WTC11 (cell line): Measurements from ENCODE around the gene LTBP1. TPM values are rescaled to one million over a fixed set of nuclear protein-coding genes. Genes with fewer than 3 reads are reported as not detected.

Experiments used
- ATAC-seq: fragments of 200-7000 bp; cut with Tn5 transposase; 2 replicates; pipeline ENCODE4 v1.10.0; 2021; ENCODE audit warnings: mild to moderate bottlenecking, moderate library complexity
- CTCF ChIA-PET: fragments of 300-600 bp; sonication (Branson Sonifier 250); formaldehyde crosslinking; loops from one replicate; lab custom pipeline; 2021; ENCODE audit warnings: antibody characterized with exemption; lab: Charles Lee
- POLR2A ChIA-PET: fragments of 350-600 bp; sonication (Branson Sonifier 250); formaldehyde crosslinking; loops from one replicate; lab custom pipeline; 2021; ENCODE audit warnings: antibody characterized with exemption; lab: Charles Lee
- DNase-seq: peaks from one replicate; pipeline ENCODE4 v3.0.0; 2021; ENCODE audit warnings: low spot score
- H3K27ac Mint-ChIP-seq: 2 replicates; pipeline ENCODE4 v1.8.0; 2021; ENCODE audit warnings: mixed read lengths
- H3K27me3 Mint-ChIP-seq: 2 replicates; pipeline ENCODE4 v1.8.0; 2021; ENCODE audit warnings: low read depth, mild to moderate bottlenecking, moderate library complexity, mixed read lengths
- H3K36me3 Mint-ChIP-seq: 2 replicates; pipeline ENCODE4 v1.8.0; 2021; ENCODE audit warnings: mixed read lengths
- H3K4me1 Mint-ChIP-seq: 2 replicates; pipeline ENCODE4 v1.8.0; 2022; ENCODE audit warnings: mixed read lengths
- H3K4me3 Mint-ChIP-seq: 2 replicates; pipeline ENCODE4 v1.8.0; 2021; ENCODE audit warnings: mild to moderate bottlenecking, moderate library complexity, mixed read lengths
- H3K9me3 Mint-ChIP-seq: 2 replicates; pipeline ENCODE4 v1.8.0; 2021; ENCODE audit warnings: mixed read lengths
- CBFB ChIP-seq: sonication (generic); formaldehyde crosslinking; IDR thresholded peaks from 2 replicates; pipeline ENCODE4 v1.8.1; 2022; ENCODE audit warnings: mild to moderate bottlenecking, low read depth, missing genetic modification reagents
- CREM ChIP-seq: sonication (generic); formaldehyde crosslinking; IDR thresholded peaks from 2 replicates; pipeline ENCODE4 v1.8.1; 2022; ENCODE audit warnings: mild to moderate bottlenecking, missing genetic modification reagents, moderate library complexity
- FOXK1 ChIP-seq: sonication (generic); formaldehyde crosslinking; IDR thresholded peaks from 2 replicates; pipeline ENCODE4 v1.8.0; 2022; ENCODE audit warnings: mild to moderate bottlenecking, moderate library complexity, missing genetic modification reagents
- FOXP1 ChIP-seq: sonication (generic); formaldehyde crosslinking; IDR thresholded peaks from 2 replicates; pipeline ENCODE4 v1.8.0; 2022; ENCODE audit warnings: missing genetic modification reagents, mild to moderate bottlenecking, moderate library complexity, borderline replicate concordance
- GABPB1 ChIP-seq: sonication (generic); formaldehyde crosslinking; IDR thresholded peaks from 2 replicates; pipeline ENCODE4 v1.8.1; 2023; ENCODE audit warnings: mild to moderate bottlenecking, missing genetic modification reagents
- GRHL2 ChIP-seq: fragments of 250-450 bp; sonication (Bioruptor Pico); IDR thresholded peaks from 2 replicates; pipeline ENCODE4 v1.8.0; 2022; ENCODE audit warnings: mild to moderate bottlenecking, moderate library complexity; ENCODE audit not compliant: insufficient replicate concordance, severe bottlenecking
- GTF2I ChIP-seq: fragments of 250-450 bp; sonication (Bioruptor Pico); conservative IDR thresholded peaks from 2 replicates; pipeline ENCODE4 v1.4.0; 2021; ENCODE audit warnings: mild to moderate bottlenecking
- HMGA2 ChIP-seq: fragments of 250-450 bp; sonication (Bioruptor Pico); IDR thresholded peaks from 2 replicates; pipeline ENCODE4 v1.4.0; 2021; ENCODE audit warnings: mild to moderate bottlenecking, moderate library complexity
- MYBL2 ChIP-seq: sonication (generic); formaldehyde crosslinking; IDR thresholded peaks from 2 replicates; pipeline ENCODE4 v1.8.1; 2023; ENCODE audit warnings: mild to moderate bottlenecking, moderate library complexity, missing genetic modification reagents
- NFATC4 ChIP-seq: fragments of 250-450 bp; sonication (Bioruptor Pico); IDR thresholded peaks from 2 replicates; pipeline ENCODE4 v1.9.0; 2021; ENCODE audit warnings: mild to moderate bottlenecking
- NR2C2 ChIP-seq: sonication (generic); formaldehyde crosslinking; IDR thresholded peaks from 2 replicates; pipeline ENCODE4 v1.8.0; 2022; ENCODE audit warnings: mild to moderate bottlenecking, missing genetic modification reagents
- OVOL2 ChIP-seq: fragments of 250-450 bp; sonication (Bioruptor Pico); IDR thresholded peaks from 2 replicates; pipeline ENCODE4 v1.9.0; 2021; ENCODE audit warnings: mild to moderate bottlenecking, borderline replicate concordance
- PRRX2 ChIP-seq: fragments of 250-450 bp; sonication (Bioruptor Pico); IDR thresholded peaks from 2 replicates; pipeline ENCODE4 v1.8.0; 2021; ENCODE audit warnings: mild to moderate bottlenecking
- SMAD3 ChIP-seq: sonication (generic); formaldehyde crosslinking; IDR thresholded peaks from 2 replicates; pipeline ENCODE4 v1.8.0; 2022; ENCODE audit warnings: missing genetic modification reagents, mild to moderate bottlenecking, borderline replicate concordance
- SMAD4 ChIP-seq: sonication (generic); formaldehyde crosslinking; IDR thresholded peaks from 2 replicates; pipeline ENCODE4 v1.8.0; 2022; ENCODE audit warnings: mild to moderate bottlenecking, missing genetic modification reagents
- SP1 ChIP-seq: sonication (generic); formaldehyde crosslinking; conservative IDR thresholded peaks from 2 replicates; pipeline ENCODE4 v1.8.1; 2022; ENCODE audit warnings: missing genetic modification reagents
- TEAD4 ChIP-seq: sonication (generic); formaldehyde crosslinking; IDR thresholded peaks from 2 replicates; pipeline ENCODE4 v1.8.0; 2022; ENCODE audit warnings: mild to moderate bottlenecking, missing genetic modification reagents
- ZNF263 ChIP-seq: sonication (generic); formaldehyde crosslinking; IDR thresholded peaks from 2 replicates; pipeline ENCODE4 v1.8.1; 2022; ENCODE audit warnings: low read depth, mild to moderate bottlenecking, moderate library complexity, missing genetic modification reagents
- ZNF396 ChIP-seq: fragments of 250-450 bp; sonication (Bioruptor Pico); IDR thresholded peaks from 2 replicates; pipeline ENCODE4 v1.8.0; 2021; ENCODE audit warnings: mild to moderate bottlenecking, moderate library complexity, borderline replicate concordance
- ZNF423 ChIP-seq: fragments of 250-450 bp; sonication (Bioruptor Pico); IDR thresholded peaks from 2 replicates; pipeline ENCODE4 v2.1.2; 2022; ENCODE audit warnings: mild to moderate bottlenecking, moderate library complexity
- total RNA-seq: library from RNA; stranded (reverse); gene quantifications from 3 replicates; pipeline ENCODE4 v1.2.3, GENCODE V29; 2021
- TF ChIP-seq, protein P1 (sequence below): sonication (generic); formaldehyde crosslinking; IDR thresholded peaks from 2 replicates; pipeline ENCODE4 v1.8.1; 2022; ENCODE audit warnings: mild to moderate bottlenecking, missing genetic modification reagents, moderate library complexity, borderline replicate concordance
- TF ChIP-seq, protein P2 (sequence below): sonication (generic); formaldehyde crosslinking; IDR thresholded peaks from 2 replicates; pipeline ENCODE4 v1.8.1; 2023; ENCODE audit warnings: mild to moderate bottlenecking, missing genetic modification reagents
- TF ChIP-seq, protein P3 (sequence below): sonication (generic); formaldehyde crosslinking; conservative IDR thresholded peaks from 2 replicates; pipeline ENCODE4 v1.8.1; 2023; ENCODE audit warnings: mild to moderate bottlenecking, low read depth, missing genetic modification reagents, moderate library complexity
- TF ChIP-seq, protein P4 (sequence below): sonication (generic); formaldehyde crosslinking; IDR thresholded peaks from 2 replicates; pipeline ENCODE4 v1.8.1; 2022; ENCODE audit warnings: low read depth, mild to moderate bottlenecking, moderate library complexity, missing genetic modification reagents, borderline replicate concordance
- TF ChIP-seq, protein P5 (sequence below): sonication (generic); formaldehyde crosslinking; IDR thresholded peaks from 2 replicates; pipeline ENCODE4 v1.8.1; 2023; ENCODE audit warnings: mild to moderate bottlenecking, missing genetic modification reagents, moderate library complexity
- TF ChIP-seq, protein P6 (sequence below): sonication (generic); formaldehyde crosslinking; IDR thresholded peaks from 2 replicates; pipeline ENCODE4 v1.8.1; 2022; ENCODE audit warnings: mild to moderate bottlenecking, moderate library complexity, missing genetic modification reagents

Gene LTBP1
- total RNA-seq, 1 experiment from 2014 or later = 33.6 TPM

DNA sequence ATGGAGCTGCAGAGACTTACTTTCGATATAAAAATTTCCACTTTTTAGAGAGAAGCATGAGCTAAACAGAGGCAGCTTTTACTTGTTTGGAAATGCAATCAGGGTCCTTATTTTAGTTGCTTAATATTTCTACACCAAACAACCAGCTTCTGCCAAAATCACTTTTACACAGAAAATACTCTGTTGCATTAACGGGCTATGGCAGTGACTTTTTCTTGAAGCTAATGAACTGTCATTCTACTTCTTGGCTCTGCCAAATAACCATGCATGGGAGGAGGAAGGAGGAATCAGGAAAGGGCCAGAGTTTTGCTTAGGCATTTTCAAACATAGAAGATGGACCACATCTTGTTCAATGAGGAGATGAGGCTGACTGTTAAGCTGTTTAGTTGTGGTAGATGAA, 23.6 kb upstream of the LTBP1 start:
- Mint-ChIP-seq H3K27me3 (no peaks in the 10 kb centered on the region), H3K27ac (no peak overlapping the region)
- no peak for ATAC-seq
- DNase-seq = no peak
- no peak for TF ChIP-seq FOXK1 (CRISPR knock-in tag)
- no peak for TF ChIP-seq NR2C2 (CRISPR knock-in tag)
- TF ChIP-seq, protein P1, sequence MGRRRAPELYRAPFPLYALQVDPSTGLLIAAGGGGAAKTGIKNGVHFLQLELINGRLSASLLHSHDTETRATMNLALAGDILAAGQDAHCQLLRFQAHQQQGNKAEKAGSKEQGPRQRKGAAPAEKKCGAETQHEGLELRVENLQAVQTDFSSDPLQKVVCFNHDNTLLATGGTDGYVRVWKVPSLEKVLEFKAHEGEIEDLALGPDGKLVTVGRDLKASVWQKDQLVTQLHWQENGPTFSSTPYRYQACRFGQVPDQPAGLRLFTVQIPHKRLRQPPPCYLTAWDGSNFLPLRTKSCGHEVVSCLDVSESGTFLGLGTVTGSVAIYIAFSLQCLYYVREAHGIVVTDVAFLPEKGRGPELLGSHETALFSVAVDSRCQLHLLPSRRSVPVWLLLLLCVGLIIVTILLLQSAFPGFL (CRISPR knock-in tag) = no peak
- no peak for TF ChIP-seq SP1 (CRISPR knock-in tag)
- TF ChIP-seq MYBL2 = no peak
- TF ChIP-seq CREM = no peak
- no peak for TF ChIP-seq GABPB1
- no peak for TF ChIP-seq SMAD4 (CRISPR knock-in tag)
- TF ChIP-seq, all 79 proteins: peak for 0
- Mint-ChIP-seq H3K4me1 (peaks cover 14% of the 10 kb centered on the region), H3K4me3 (no peak overlapping the region), H3K36me3 (peaks cover 4% of the 10 kb centered on the region; the same call in 1 of the 2 replicates), H3K9me3 (peaks cover 13% of the 10 kb centered on the region)
- ChIA-PET POLR2A (no interaction called here), CTCF (no interaction called here)

DNA sequence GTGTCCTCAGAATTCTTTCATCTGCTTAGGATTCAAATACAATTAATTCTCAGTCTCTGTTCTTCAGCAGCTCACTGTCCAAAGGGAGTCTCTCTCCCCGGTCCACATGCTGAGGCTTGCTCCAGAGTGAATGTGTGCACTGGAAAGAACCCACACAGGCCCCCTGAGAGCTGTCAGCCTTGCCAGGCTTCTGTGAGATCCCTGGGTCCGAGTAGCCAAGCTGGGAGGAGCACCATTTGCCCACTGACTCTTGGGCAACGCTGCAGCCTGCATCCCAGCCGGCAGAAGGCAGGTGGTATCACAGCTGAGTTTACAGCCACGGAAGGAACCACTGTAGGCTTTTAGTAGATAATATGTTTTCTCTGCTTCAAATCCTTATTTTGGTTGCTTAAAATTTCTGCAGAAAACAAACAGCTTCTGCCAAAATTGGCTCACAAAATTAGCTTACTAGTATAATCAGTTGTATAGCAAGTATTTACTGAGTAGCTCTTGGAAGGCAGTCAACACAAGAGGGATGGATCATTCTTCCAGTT, 21.4 kb upstream of the LTBP1 start:
- no peak overlapping the region for H3K27ac Mint-ChIP-seq
- ChIA-PET POLR2A (no interaction called here), CTCF (no interaction called here)
- H3K36me3 Mint-ChIP-seq = peaks cover 4% of the 10 kb centered on the region; the same call in 1 of the 2 replicates
- no peaks in the 10 kb centered on the region for H3K27me3 Mint-ChIP-seq
- peaks cover 16% of the 10 kb centered on the region for H3K9me3 Mint-ChIP-seq
- H3K4me1 Mint-ChIP-seq = peaks cover 17% of the 10 kb centered on the region
- ATAC-seq (no peak), DNase-seq (no peak)
- TF ChIP-seq, protein P2, sequence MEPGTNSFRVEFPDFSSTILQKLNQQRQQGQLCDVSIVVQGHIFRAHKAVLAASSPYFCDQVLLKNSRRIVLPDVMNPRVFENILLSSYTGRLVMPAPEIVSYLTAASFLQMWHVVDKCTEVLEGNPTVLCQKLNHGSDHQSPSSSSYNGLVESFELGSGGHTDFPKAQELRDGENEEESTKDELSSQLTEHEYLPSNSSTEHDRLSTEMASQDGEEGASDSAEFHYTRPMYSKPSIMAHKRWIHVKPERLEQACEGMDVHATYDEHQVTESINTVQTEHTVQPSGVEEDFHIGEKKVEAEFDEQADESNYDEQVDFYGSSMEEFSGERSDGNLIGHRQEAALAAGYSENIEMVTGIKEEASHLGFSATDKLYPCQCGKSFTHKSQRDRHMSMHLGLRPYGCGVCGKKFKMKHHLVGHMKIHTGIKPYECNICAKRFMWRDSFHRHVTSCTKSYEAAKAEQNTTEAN = no peak
- TF ChIP-seq, protein P3, sequence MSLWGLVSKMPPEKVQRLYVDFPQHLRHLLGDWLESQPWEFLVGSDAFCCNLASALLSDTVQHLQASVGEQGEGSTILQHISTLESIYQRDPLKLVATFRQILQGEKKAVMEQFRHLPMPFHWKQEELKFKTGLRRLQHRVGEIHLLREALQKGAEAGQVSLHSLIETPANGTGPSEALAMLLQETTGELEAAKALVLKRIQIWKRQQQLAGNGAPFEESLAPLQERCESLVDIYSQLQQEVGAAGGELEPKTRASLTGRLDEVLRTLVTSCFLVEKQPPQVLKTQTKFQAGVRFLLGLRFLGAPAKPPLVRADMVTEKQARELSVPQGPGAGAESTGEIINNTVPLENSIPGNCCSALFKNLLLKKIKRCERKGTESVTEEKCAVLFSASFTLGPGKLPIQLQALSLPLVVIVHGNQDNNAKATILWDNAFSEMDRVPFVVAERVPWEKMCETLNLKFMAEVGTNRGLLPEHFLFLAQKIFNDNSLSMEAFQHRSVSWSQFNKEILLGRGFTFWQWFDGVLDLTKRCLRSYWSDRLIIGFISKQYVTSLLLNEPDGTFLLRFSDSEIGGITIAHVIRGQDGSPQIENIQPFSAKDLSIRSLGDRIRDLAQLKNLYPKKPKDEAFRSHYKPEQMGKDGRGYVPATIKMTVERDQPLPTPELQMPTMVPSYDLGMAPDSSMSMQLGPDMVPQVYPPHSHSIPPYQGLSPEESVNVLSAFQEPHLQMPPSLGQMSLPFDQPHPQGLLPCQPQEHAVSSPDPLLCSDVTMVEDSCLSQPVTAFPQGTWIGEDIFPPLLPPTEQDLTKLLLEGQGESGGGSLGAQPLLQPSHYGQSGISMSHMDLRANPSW (CRISPR knock-in tag) = no peak
- TF ChIP-seq GRHL2 (CRISPR knock-in tag) = no peak
- no peak for TF ChIP-seq OVOL2
- TF ChIP-seq CBFB (CRISPR knock-in tag) = no peak
- TF ChIP-seq TEAD4 (CRISPR knock-in tag) = no peak
- TF ChIP-seq, protein P4, sequence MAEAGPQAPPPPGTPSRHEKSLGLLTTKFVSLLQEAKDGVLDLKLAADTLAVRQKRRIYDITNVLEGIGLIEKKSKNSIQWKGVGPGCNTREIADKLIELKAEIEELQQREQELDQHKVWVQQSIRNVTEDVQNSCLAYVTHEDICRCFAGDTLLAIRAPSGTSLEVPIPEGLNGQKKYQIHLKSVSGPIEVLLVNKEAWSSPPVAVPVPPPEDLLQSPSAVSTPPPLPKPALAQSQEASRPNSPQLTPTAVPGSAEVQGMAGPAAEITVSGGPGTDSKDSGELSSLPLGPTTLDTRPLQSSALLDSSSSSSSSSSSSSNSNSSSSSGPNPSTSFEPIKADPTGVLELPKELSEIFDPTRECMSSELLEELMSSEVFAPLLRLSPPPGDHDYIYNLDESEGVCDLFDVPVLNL = no peak
- TF ChIP-seq MYBL2 = no peak
- no peak for TF ChIP-seq HMGA2 (CRISPR knock-in tag)
- no peak for TF ChIP-seq NFATC4 (CRISPR knock-in tag)
- TF ChIP-seq ZNF423 (CRISPR knock-in tag) = no peak
- no peak for TF ChIP-seq ZNF263 (CRISPR knock-in tag)
- TF ChIP-seq, protein P5, sequence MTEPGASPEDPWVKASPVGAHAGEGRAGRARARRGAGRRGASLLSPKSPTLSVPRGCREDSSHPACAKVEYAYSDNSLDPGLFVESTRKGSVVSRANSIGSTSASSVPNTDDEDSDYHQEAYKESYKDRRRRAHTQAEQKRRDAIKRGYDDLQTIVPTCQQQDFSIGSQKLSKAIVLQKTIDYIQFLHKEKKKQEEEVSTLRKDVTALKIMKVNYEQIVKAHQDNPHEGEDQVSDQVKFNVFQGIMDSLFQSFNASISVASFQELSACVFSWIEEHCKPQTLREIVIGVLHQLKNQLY (CRISPR knock-in tag) = no peak
- TF ChIP-seq GTF2I (CRISPR knock-in tag) = no peak
- no peak for TF ChIP-seq SMAD3 (CRISPR knock-in tag)
- TF ChIP-seq PRRX2 (CRISPR knock-in tag) = no peak
- TF ChIP-seq, protein P6, sequence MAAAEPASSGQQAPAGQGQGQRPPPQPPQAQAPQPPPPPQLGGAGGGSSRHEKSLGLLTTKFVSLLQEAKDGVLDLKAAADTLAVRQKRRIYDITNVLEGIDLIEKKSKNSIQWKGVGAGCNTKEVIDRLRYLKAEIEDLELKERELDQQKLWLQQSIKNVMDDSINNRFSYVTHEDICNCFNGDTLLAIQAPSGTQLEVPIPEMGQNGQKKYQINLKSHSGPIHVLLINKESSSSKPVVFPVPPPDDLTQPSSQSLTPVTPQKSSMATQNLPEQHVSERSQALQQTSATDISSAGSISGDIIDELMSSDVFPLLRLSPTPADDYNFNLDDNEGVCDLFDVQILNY = no peak
- no peak for TF ChIP-seq ZNF396 (CRISPR knock-in tag)
- no peak for TF ChIP-seq FOXP1
- no peak overlapping the region for H3K4me3 Mint-ChIP-seq
